GM19438 (cell line): Measurements from ENCODE around the gene ERV3-1.
"Not testable (repeated sequence)": the region's sequence is repeated elsewhere in the genome, so short reads cannot be mapped to it uniquely, and the experiment has no call there.

ENCODE experiments used
- ATAC-seq: cut with Tn5 transposase; IDR thresholded peaks from one replicate; pipeline ENCODE4 v1.9.1; 2021; ENCODE audit warnings: low read depth; ENCODE audit not compliant: unreplicated experiment

Gene ERV3-1

GRCh38 chr7:64945503-64946175 is 60.8 kb downstream of the ERV3-1 start:
- no peak for ATAC-seq

- ATAC-seq, result not testable (repeated sequence)
Measured at GRCh38 chr7:64944667-64945502, 61.6 kb downstream of the ERV3-1 start.
